GM19240 (cell line): ENCODE measurements around the gene INPP5A.

Experiments used
- DNase-seq: peaks from one replicate; pipeline ENCODE4 v3.0.0; 2011; ENCODE audit warnings: low spot score; ENCODE audit not compliant: insufficient read length

The INPP5A gene

DNA sequence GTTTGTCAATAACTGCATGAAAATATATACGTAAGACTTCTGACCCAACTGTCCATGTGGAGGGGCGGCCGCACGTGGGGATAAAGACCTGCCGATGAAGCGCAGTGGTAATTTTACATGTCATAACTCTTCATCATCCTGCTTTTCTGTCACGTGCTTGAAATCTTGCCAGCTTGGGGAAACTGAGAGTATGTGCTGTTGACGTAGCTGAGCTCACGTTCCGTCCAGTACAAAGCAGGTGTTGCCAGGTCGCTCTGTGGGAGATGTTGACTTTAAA lies 105.1 kb downstream of the INPP5A start:
- DNase-seq: no peak

GRCh38 chr10:132643709-132644526 lies 106.3 kb downstream of the INPP5A start:
- DNase-seq: no peak

DNA sequence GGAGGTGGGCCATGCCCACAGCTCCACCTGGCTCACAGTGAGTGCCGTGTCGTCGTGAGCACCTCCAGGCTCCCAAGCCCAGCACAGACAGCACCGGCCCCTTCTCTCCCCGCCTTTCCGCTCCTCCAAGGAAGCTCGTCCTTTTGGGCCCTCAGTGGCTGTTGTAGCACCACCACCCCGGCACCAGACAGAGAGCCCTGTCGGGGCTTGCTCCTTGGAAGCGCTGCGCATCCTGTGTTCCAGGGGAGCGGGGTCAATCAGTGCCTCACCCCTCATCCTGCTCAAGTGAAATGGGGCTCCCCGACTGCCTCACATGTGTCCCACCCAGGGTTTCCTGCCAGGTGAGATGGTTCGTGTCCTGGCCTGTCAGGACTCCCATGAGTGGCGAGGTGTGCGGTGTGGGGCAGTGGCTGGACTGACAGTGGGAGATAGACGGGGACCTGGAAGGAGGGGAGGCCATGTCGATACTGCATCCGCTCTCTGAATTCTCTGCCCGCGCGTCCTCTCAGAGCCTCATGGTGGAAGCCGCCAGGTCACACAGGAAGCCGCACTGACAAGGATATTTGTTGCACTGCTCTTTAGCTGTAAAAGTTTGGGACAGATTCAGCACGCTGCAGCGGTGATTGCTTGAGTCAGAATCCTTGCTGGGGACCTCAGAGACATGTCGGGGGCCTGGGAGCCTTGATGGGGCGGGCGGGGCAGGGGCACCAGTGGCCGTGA lies 107.1 kb downstream of the INPP5A start:
- no peak for DNase-seq

- no peak for DNase-seq
Observed at GRCh38 chr10:132645247-132645530, 107.6 kb downstream of the INPP5A start.

DNA sequence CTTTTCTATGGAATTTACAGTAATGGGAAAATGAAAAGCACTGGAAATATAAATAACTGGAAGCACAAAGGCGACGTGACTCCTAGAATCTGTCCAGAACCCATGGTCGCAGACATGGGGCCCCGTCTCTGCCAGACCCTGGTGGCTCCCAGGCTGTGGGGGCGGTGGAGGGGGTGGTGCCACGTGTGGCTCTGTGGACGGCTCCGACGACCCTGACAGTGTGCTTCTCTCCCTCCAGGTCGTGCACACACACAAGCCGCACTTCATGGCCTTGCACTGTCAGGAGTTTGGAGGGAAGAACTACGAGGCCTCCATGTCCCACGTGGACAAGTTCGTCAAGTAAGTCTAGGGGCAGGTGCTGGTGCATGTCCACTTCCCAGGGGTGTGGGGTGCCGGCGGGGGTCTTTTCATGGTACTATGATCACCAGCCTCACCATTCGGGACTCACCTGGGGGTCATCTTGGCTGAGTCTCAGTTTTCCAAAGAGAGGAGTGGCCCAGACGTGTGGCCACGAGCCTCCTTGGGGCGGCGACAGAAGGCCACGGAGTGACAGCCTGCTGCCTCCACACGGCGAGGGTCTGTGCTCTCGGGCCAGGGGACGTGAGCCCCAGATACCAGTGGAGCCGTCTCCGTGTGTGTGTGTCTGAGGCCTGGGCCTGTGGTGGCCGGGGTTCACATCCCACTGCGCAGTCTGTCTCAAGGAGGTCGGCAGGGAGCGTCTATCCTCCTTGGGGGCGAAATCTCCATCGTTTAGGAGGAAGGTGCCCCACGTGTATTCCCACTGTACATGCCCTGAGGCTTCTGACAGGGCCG lies 108.2 kb downstream of the INPP5A start:
- no peak for DNase-seq

DNA sequence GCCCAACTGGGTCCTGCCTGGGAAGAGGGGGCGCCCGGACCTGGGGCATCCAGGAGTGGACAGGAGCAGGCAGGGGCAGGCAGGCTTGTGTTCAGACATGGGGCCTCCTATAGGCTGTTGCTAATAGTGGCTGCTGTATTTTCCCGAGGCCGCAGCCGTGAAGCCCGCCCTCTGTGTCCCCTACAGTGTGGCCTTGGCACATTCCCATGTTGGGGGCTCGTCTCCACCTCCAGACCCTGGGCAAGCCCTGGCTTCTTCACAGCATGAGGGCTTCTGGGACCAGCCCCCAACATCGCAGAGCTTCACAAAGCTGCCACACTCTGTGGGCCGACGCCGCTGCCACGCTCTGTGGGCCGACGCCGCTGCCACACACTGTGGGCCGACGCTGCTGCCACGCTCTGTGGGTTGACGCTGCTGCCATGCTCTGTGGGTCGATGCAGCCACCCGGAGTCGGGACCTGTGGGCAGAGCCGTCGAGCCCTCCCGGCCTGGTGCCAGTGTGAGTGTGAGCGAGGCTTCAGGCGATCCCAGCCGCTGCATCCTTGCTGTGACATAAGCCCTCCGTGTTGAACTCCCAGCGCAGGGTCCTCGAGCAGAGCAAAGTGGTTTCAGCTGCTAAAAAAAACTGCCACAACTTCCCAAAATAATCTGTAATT lies 109.0 kb downstream of the INPP5A start:
- no peak for DNase-seq

DNA sequence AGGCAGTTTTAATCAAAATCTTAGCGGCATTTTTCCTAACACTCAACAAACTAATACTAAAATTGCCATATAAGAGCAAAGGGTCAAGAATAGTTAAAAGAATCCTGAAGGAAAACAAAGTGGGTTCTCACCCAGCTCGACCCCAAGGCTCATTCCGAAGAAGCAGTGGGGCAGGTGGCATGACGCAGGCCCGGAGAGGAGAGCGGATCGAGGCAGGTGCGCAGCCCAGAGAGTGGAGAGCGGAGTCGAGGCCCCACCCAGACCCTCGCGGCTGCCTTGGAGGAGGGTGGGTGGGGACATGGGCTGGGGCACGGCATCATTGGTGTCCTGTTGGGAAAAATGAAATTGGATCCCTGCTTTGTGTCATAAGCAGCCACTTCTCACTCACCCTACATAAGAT lies 109.8 kb downstream of the INPP5A start:
- no peak for DNase-seq

- DNase-seq: no peak
Observed at GRCh38 chr10:132648072-132648850, 110.7 kb downstream of the INPP5A start.

- no peak for DNase-seq
Observed at GRCh38 chr10:132648851-132649528, 111.4 kb downstream of the INPP5A start.

GRCh38 chr10:132649651-132650360 lies 112.2 kb downstream of the INPP5A start:
- DNase-seq: no peak

DNA sequence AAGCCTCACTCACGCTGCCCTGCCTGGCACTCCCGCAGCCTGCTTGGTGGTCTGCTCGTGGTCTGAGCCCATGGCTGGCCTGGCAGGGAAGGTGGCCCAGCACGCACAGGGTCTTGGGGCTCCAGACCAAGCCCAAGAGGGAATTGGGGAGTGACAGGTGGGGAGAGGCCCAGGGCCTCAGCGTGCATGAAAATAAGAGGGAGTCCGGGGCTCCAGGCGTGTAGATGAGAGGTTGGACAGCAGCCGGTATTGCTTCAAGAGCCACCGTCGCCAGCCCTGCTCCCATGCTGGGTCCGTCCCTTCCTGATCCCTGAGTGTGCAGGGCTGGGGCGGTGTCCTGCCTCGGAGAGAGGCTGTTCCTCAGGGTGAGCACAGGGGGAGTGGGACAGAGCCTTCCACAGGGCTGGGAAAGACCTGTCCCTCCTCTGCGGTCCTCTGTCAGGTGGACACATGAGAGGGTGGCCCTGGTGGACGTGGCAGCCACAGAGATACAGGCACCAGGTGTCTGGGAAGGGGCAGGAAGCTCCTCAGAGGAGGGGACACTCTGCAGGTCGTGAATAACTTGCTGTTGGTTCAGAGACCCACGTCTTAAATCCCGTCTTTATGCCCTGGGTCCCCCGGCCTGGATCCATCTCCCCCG lies 113.1 kb downstream of the INPP5A start:
- no peak for DNase-seq

DNA sequence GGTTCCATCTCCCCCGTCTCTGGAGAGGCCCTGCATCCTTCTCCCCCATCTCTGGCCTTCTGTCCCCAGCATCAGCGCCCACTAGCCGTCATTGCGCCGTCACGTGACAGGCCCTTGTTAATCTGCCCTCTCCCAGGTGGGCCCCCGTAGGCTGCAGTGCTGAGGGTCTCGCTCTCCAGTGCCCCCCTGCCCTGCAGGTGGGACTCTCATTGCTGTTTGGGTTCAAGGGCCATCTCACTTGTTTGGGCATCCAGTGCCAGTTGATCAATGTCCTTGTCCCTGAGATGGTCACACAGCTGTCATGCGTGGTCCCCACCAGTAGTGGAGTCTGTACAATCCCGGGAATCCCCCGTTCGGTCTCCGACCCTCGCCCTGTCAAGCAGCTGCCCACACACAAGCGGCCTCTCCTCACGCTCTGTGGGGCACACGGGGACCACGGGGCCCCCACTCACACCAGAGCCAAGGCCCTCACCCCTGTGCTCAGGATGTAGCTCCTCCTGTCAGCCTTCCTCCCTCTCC lies 114.0 kb downstream of the INPP5A start:
- DNase-seq: no peak

DNA sequence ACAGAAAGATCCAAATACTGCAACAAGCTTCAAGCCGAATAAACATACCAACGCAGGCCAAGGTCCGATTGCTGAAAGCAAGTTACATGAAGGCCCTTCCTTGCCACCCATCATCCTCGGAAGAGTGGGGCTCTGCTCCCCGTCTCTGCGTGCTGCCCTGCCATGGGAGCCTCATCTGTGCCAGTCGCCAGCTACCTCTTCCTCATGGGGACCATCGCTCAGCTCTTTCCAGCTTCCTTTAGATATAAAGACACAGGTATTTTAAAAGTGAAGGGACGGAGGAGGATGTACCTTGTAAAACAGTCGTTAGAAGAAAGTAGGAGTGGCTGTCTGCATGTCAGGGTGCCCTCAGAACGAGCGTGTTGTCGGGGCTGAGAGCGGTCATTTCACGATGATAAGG lies 114.9 kb downstream of the INPP5A start:
- no peak for DNase-seq

- no peak for DNase-seq
Observed at GRCh38 chr10:132652936-132653590, 115.5 kb downstream of the INPP5A start.

DNA sequence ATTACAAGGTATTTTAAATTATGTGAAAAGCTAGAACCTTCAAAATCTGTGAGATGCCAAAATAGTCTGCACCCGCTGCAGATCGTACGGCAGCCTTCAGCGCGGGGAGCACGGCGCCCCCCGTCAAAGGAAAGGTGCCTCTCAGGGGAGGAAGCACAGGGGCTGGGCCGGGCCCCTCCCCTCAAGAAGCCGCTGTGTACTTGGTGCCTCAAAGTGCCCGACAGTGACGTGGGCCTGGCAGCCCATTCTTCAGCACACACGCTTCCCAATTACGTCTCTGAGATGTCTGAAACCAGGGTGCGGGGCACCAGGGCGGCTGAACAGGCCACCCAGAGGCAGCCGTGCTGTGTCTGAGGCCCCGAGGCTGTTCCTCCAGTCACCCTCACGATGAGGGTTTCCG lies 116.1 kb downstream of the INPP5A start:
- DNase-seq: no peak

GRCh38 chr10:132654121-132654571 lies 116.6 kb downstream of the INPP5A start:
- DNase-seq: no peak

GRCh38 chr10:132654708-132655661 lies 117.4 kb downstream of the INPP5A start:
- peak; percentile 68 for DNase-seq
